ES-I3 (cell line): ENCODE measurements around the gene CASKIN1.

ENCODE experiments used
- H3K36me3 ChIP-seq: 2 replicates; pipeline ENCODE4 v1.6.1; 2013; ENCODE audit warnings: mild to moderate bottlenecking, low read length, control low read depth, moderate library complexity; ENCODE audit not compliant: insufficient read depth
- H3K4me1 ChIP-seq: 2 replicates; pipeline ENCODE4 v1.6.1; 2013; ENCODE audit warnings: mild to moderate bottlenecking, control low read depth, low read length; ENCODE audit not compliant: insufficient read depth
- H3K9ac ChIP-seq: 2 replicates; pipeline ENCODE4 v1.6.1; 2013; ENCODE audit warnings: low read depth, mild to moderate bottlenecking, low read length, moderate library complexity
- H3K9me3 ChIP-seq: 2 replicates; pipeline ENCODE4 v1.6.1; 2013; ENCODE audit warnings: mild to moderate bottlenecking, low read length, moderate library complexity; ENCODE audit not compliant: control insufficient read depth, insufficient read depth

Gene CASKIN1

GRCh38 chr16:2226918-2227317, 30.5 kb upstream of the CASKIN1 start:
- Histone ChIP-seq H3K36me3 (no peaks in the 10 kb centered on the region), H3K9me3 (no peaks in the 10 kb centered on the region), H3K4me1 (no peaks in the 10 kb centered on the region), H3K9ac (no peak overlapping the region)

DNA sequence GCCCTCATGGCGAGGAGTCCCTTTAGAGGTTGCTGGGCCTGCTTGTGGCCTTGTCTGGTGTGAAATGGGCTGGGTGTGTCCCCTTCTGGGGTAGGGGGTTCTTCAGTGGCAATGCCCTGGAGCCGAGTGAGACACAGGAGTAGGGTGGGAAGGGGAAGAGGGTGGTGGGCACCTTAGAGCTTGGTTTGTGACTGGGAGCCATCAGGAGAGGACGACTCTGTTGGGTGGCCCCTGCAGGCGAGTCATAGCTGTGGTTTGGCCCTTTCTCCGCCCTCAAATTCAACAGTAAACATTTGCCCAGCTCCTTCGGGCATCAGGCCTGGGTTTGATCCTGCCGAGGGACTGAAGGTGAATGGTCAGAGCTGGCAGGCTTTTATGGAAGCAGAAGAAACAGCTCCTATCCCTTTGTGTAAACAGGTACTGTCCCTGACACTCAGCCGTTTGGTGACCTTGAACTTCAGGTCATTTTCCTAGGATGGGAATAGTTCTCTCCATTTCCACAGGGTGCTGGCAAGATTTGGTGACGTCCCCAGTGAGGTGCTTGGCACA, 29.9 kb upstream of the CASKIN1 start:
- H3K36me3 ChIP-seq, result no peaks in the 10 kb centered on the region
- H3K9ac ChIP-seq, result no peak overlapping the region
- H3K9me3 ChIP-seq, result no peaks in the 10 kb centered on the region
- no peaks in the 10 kb centered on the region for H3K4me1 ChIP-seq

- peak overlapping the region; percentile 93 for H3K9ac ChIP-seq
- H3K4me1 ChIP-seq, result no peaks in the 10 kb centered on the region
- no peaks in the 10 kb centered on the region for H3K9me3 ChIP-seq
- no peaks in the 10 kb centered on the region for H3K36me3 ChIP-seq
These were observed 27.6 kb upstream of the CASKIN1 start for GRCh38 chr16:2223942-2224486.

DNA sequence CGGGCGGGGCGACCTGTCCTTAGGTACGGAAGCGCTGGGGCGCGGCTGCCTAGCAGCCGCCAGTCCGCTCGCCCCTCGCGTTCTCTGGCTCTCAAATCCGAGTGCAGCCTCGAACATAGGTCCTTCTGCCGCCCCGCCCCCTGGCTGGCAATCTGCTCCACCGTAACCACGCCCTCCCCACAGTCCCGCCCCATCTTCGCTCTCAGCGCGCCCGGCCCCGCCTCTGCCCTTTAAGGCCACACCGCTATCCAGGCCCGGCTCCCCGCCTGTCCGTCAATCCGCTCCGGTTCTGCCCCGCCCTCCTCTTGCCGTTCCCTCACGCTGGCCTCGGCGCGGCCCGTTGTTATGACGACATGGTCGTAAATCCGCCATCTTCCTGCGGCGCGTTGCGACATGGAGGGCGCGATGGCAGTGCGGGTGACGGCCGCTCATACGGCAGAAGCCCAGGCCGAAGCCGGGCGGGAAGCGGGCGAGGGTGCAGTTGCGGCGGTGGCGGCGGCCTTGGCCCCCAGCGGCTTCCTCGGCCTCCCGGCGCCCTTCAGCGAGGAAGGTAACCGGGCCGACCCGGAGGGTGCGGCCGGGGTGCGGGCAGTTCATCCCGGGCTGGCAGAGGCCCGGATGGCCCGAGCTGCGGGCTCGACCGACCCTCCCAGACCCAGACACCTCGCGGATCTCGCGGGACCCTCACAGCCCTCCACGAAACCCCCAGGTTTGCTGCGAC, 27.0 kb upstream of the CASKIN1 start, which contains the start of gene E4F1:
Gene E4F1 (plus strand): TSS at position 371 of the 721 bp plus-strand sequence. CDS start 23 bp downstream, at position 394.
- H3K9ac ChIP-seq, result peak within 1 kb of the TSS; percentile 93
- no peaks in the 10 kb centered on the region for H3K36me3 ChIP-seq
- no peaks in the 10 kb centered on the region for H3K4me1 ChIP-seq
- H3K9me3 ChIP-seq, result no peaks in the 10 kb centered on the region

DNA sequence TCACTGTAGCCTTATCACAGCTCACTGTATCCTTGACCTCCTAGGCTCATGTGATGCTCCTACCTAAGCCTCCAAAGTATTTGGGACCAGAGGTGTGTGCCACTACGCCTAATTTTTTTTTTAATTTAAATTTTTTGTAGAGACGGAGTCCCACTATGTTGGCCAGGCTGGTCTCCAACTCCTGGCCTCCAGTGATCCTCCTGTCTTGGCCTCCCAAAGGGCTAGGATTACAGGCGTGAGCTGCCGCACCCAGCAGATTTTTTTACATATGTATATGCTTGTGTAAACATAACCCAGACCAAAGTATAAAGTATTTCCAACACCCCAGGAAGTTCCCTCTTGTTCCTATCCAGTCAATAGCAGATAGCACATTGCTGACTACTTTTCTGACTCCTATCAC, 19.9 kb upstream of the CASKIN1 start:
- Histone ChIP-seq H3K4me1 (peaks cover 4% of the 10 kb centered on the region; the same call in 1 of the 2 replicates), H3K9ac (peak overlapping the region; percentile 32; the same call in 1 of the 2 replicates)

DNA sequence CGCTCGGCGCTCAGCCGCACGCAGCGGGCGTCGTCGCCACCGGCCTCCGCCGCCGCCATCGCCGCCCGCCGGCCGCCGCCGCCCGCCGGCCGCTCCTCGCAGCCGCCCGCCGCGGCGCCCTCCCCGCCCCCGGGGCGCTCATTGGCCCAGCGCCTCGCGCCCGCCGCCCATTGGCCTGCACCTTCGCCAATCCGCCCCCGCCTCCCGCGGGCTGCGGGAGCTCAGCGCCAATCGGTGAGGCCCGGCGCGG, 18.2 kb upstream of the CASKIN1 start, which contains the start of gene PGP:
Gene PGP (minus strand): TSS at position 122 of the 250 bp plus-strand sequence. CDS start 63 bp downstream, at position 59.
- 0 out of 2 replicates have a peak, but pooled peaks cover 2% of the 10 kb centered on the region for H3K36me3 ChIP-seq
- H3K9me3 ChIP-seq, result no peaks in the 10 kb centered on the region
- H3K4me1 ChIP-seq, result peaks cover 11% of the 10 kb centered on the region; the same call in 1 of the 2 replicates
- peak within 1 kb of the TSS; percentile 95 for H3K9ac ChIP-seq

More for the DNA sequence above, 19.9 kb upstream of the CASKIN1 start:
- Histone ChIP-seq H3K36me3 (0 out of 2 replicates have a peak, but pooled peaks cover 2% of the 10 kb centered on the region), H3K9me3 (no peaks in the 10 kb centered on the region)

DNA sequence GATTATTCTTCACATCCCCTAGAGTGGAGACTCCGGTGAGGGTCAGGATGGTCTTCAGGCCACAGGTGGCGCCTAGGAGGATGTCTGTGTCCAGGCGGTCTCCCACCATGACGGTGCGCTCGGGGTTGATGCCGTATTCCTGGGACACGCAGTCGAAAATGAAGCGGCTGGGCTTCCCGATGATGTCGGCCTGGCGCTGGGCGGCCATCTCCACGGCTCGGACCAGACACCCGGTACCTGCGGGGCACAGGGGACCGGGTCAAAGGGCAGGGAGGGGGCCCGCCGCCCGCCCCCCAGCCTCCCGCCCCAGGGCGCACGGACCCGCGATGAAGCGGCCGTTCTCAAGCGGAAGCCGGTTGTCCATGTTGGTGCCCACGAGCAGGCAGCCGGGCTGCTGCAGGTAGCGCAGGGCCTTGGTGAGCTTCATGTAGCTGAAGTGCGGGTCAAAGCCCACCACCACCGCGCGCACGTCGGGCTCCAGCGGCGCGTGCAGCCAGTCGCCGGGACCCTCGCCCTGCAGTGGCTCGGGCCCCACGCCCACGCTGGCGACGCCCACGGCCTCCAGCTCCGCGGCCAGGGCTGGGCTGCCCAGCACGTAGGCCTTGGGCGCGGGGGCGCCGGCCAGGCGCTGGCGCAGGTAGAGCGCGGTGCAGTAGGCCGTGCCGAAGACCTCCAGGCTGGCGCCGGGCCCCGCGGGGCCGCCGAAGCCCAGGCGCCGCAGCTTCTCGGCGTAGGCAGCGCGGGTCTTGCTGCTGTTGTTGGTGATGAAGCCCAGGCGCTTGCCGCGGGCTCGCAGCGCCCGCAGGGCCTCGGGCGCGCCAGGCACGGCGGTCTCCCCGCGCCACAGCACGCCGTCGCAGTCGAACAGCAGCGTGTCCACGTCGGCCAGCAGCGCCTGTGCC, 17.7 kb upstream of the CASKIN1 start:
- Histone ChIP-seq H3K9ac (peak overlapping the region; percentile 91), H3K4me1 (peaks cover 11% of the 10 kb centered on the region; the same call in 1 of the 2 replicates), H3K9me3 (no peaks in the 10 kb centered on the region), H3K36me3 (0 out of 2 replicates have a peak, but pooled peaks cover 2% of the 10 kb centered on the region)

DNA sequence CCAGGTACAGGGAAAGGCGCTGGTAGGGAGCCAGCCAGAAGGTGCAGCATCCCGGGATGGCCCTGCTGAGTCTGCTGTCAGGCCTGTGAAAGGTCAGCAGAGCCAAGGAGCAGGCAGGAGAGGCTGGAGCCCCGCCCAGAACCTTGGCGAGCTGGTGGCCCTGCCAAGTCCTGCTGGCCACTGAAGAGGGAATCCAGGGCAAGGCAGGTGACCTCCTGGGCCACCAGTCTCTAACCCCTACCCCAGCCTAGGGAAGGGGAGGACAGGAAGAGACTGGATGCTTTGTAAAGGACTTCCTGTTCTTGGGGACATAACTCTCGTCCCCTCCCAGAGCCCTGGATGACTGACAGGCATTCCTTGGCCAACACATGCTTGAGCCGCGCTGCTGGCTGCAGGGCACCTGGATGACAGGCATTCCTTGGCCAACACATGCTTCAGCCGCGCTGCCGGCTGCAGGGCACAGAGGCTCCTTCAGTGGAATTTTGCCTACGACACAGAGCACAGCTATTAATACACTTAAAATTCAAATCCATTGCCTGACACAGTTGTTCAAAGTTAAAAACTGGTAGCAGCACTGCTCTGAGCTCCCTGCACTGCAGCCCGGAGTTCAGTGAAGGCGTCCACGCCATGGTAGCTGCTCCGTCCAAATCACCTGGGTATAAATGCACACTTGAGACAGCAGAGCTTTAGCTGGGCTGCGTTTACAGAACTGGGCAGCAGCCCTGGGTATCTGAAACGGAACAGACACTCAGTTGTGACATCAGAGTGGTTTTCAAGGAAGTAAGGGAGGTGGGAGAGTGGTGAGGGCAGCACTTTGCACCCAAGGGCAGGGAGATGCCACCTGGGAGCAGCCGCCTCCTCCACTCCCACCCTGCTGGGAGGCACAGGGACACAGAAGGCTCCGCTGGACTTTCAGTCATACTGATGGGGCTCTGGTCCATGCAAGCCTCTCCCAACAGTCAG, 16.2 kb upstream of the CASKIN1 start:
- no peak overlapping the region for H3K9ac ChIP-seq
- H3K36me3 ChIP-seq, result 0 out of 2 replicates have a peak, but pooled peaks cover 2% of the 10 kb centered on the region
- no peaks in the 10 kb centered on the region for H3K9me3 ChIP-seq
- peaks cover 11% of the 10 kb centered on the region; the same call in 1 of the 2 replicates for H3K4me1 ChIP-seq

DNA sequence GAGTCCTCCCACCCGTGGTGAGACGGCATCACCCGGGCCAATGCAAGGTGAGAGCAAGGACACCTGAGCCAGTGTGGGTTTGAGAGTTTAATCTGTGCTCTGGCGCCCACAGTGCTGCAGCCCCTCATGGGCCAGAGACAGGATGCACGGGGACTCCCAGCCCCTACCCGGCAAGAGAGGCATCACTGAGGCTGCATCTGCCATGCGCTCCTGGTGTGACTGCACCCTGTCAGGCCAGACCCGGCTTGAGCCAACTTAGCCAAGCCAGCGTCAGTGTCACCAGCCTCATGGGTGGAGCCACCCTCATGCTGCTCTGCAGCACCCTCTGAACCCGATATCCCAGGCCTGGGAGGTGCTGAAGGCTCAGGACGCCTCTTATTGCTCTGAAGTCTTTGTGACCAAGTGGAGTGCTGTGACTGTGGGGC, 15.5 kb upstream of the CASKIN1 start:
- Histone ChIP-seq H3K9me3 (no peaks in the 10 kb centered on the region), H3K4me1 (peaks cover 11% of the 10 kb centered on the region; the same call in 1 of the 2 replicates), H3K36me3 (0 out of 2 replicates have a peak, but pooled peaks cover 2% of the 10 kb centered on the region), H3K9ac (no peak overlapping the region)

DNA sequence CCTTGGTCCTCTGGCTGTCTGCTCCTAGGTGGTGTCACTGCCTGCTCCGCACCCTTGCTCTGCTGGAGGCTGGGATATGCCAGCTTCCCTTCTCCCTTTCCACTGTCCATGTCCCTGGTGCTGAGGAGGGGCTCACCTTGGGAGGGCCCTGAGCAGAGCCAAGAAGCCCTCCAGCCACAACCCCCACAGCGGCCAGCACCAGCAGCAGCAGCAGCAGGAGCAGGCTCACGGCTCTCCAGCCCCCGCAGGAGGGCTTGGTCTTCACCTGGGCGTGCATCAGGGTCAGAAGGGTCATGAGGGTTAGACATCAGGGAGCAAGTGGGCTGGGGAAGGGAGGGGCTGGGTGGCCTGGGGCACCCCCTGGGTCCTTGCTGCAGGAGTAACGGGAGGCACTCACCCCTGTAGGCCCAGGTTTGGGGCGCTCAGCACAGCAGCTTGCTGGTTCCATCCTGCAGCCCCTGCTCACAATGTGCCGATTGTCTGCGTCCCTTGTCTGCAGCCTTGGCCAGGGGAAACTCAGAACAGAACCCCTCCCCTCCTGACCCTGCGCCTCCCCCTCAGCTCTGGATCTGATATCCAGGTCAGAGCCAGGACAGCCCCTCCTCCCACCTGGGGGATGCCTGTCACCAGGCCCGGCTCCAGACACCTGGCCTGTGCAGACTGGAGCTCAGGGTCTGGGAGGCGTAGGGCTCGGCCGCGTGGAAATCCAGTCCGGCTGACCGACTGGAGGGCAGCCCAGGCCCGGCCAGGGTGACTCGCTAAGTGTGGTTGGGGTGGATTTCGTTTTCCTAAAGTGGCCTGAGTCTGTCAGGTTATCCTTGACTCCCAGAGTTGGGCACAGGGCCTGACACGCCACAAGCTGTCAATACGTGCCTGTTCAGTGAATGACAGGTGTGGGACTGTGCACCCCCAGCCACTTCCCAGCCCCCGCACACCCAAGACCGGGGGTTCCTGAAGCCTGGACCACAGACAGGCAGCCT, 14.3 kb upstream of the CASKIN1 start, which contains the start of gene BRICD5:
Gene BRICD5 (minus strand): TSS at position 478 of the 980 bp plus-strand sequence. CDS start 30 bp downstream, at position 448.
- Histone ChIP-seq H3K4me1 (peaks cover 11% of the 10 kb centered on the region; the same call in 1 of the 2 replicates), H3K9ac (no peak within 1 kb of the TSS), H3K9me3 (no peaks in the 10 kb centered on the region), H3K36me3 (0 out of 2 replicates have a peak, but pooled peaks cover 2% of the 10 kb centered on the region)

DNA sequence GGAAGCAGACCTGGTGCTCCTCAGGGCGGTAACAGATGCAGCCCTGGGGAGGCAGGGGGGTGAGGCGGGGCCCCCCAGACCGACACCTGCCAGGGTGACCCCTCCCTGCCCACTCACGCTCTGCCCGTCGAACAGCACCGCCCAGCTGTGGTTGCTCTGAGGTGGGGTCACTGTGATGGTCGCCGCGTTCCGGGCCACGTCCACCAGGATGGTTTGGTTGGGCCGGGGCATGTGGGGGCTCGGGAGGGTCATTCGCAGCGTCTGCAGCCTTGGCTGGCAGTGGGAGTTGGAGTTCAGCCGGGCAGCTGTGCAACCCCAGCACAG, 13.6 kb upstream of the CASKIN1 start:
- peaks cover 11% of the 10 kb centered on the region; the same call in 1 of the 2 replicates for H3K4me1 ChIP-seq

GRCh38 chr16:2209258-2210008, 13.0 kb upstream of the CASKIN1 start:
- Histone ChIP-seq H3K9me3 (no peaks in the 10 kb centered on the region), H3K4me1 (peaks cover 11% of the 10 kb centered on the region; the same call in 1 of the 2 replicates), H3K9ac (no peak overlapping the region), H3K36me3 (0 out of 2 replicates have a peak, but pooled peaks cover 2% of the 10 kb centered on the region)

More for the DNA sequence above, 13.6 kb upstream of the CASKIN1 start:
- Histone ChIP-seq H3K9ac (no peak overlapping the region), H3K9me3 (no peaks in the 10 kb centered on the region), H3K36me3 (0 out of 2 replicates have a peak, but pooled peaks cover 2% of the 10 kb centered on the region)
